GM23338 (cell line): ENCODE data around the gene AUH. TPM values are rescaled to one million over a fixed set of nuclear protein-coding genes. Genes with fewer than 3 reads are reported as not detected.

Experiments used
- ATAC-seq: fragments of 200-7000 bp; cut with Tn5 transposase; 3 replicates; pipeline ENCODE4 v1.9.1; 2020
- DNase-seq: peaks from one replicate; pipeline ENCODE4 v3.0.0-alpha.2; 2015; ENCODE audit warnings: low spot score
- H2AFZ ChIP-seq: fragments of 200-600 bp; sonication (generic); 2 replicates; pipeline ENCODE4 v1.8.0; 2016; ENCODE audit warnings: antibody characterized with exemption, mild to moderate bottlenecking, moderate library complexity
- H3F3A ChIP-seq: fragments of 200-600 bp; sonication (generic); replicated peaks from 2 replicates; pipeline ENCODE4 v1.8.0; 2017; ENCODE audit warnings: antibody characterized with exemption, mixed run types, low read depth
- H3K27ac ChIP-seq: fragments of 200-600 bp; sonication (generic); 2 replicates; pipeline ENCODE4 v1.6.1; 2016; ENCODE audit warnings: low read depth
- H3K27me3 ChIP-seq: fragments of 200-600 bp; sonication (generic); 2 replicates; pipeline ENCODE4 v1.8.0; 2016; ENCODE audit warnings: mild to moderate bottlenecking, mixed run types, moderate library complexity; ENCODE audit not compliant: insufficient read depth
- H3K36me3 ChIP-seq: fragments of 200-600 bp; sonication (generic); 2 replicates; pipeline ENCODE4 v1.8.0; 2016; ENCODE audit warnings: mild to moderate bottlenecking; ENCODE audit not compliant: insufficient read depth
- H3K4me1 ChIP-seq: fragments of 200-600 bp; sonication (generic); 2 replicates; pipeline ENCODE4 v1.8.0; 2016; ENCODE audit warnings: mild to moderate bottlenecking, moderate library complexity; ENCODE audit not compliant: insufficient read depth
- H3K4me2 ChIP-seq: fragments of 200-600 bp; sonication (generic); 2 replicates; pipeline ENCODE4 v1.7.1; 2017; ENCODE audit warnings: mixed run types
- H3K4me3 ChIP-seq: fragments of 200-600 bp; sonication (generic); 2 replicates; pipeline ENCODE4 v1.6.1; 2016; ENCODE audit warnings: mixed run types
- H3K79me2 ChIP-seq: fragments of 200-600 bp; sonication (generic); replicated peaks from 2 replicates; pipeline ENCODE4 v1.8.0; 2017; ENCODE audit warnings: mild to moderate bottlenecking; ENCODE audit not compliant: insufficient read depth
- H3K9me2 ChIP-seq: fragments of 200-600 bp; sonication (generic); 2 replicates; pipeline ENCODE4 v1.8.0; 2017; ENCODE audit not compliant: insufficient read depth
- H4K20me1 ChIP-seq: fragments of 200-600 bp; sonication (generic); replicated peaks from 2 replicates; pipeline ENCODE4 v1.8.0; 2017; ENCODE audit warnings: mild to moderate bottlenecking; ENCODE audit not compliant: insufficient read depth
- H3K27ac Mint-ChIP-seq: 2 replicates; pipeline ENCODE4 v1.8.0; 2020; ENCODE audit warnings: inconsistent platforms, mild to moderate bottlenecking, moderate library complexity, mixed read lengths
- H3K27me3 Mint-ChIP-seq: 3 replicates; pipeline ENCODE4 v1.8.0; 2022; ENCODE audit warnings: low read depth, mild to moderate bottlenecking, moderate library complexity, mixed read lengths, inconsistent platforms; ENCODE audit not compliant: insufficient read depth, poor library complexity
- H3K36me3 Mint-ChIP-seq: 3 replicates; pipeline ENCODE4 v1.8.0; 2021; ENCODE audit warnings: low read depth, mild to moderate bottlenecking, inconsistent platforms, moderate library complexity, mixed read lengths
- H3K4me1 Mint-ChIP-seq: 3 replicates; pipeline ENCODE4 v1.8.0; 2020; ENCODE audit warnings: mild to moderate bottlenecking, inconsistent platforms, mixed read lengths
- H3K4me3 Mint-ChIP-seq: 3 replicates; pipeline ENCODE4 v1.8.0; 2021; ENCODE audit warnings: moderate library complexity, mild to moderate bottlenecking, inconsistent platforms, mixed read lengths
- H3K9me3 Mint-ChIP-seq: 3 replicates; pipeline ENCODE4 v1.8.0; 2020; ENCODE audit warnings: moderate library complexity, mild to moderate bottlenecking, inconsistent platforms, mixed read lengths
- CREB1 ChIP-seq: fragments of 250-450 bp; sonication (Bioruptor Pico); IDR thresholded peaks from 2 replicates; pipeline ENCODE4 v1.5.0; 2020; ENCODE audit warnings: low read depth, mild to moderate bottlenecking, moderate library complexity
- EZH2 ChIP-seq: fragments of 200-600 bp; sonication (generic); IDR thresholded peaks from one replicate; pipeline ENCODE4 v1.8.0; 2017; ENCODE audit warnings: antibody characterized with exemption, mild to moderate bottlenecking, low read depth; ENCODE audit not compliant: unreplicated experiment
- EZH2phosphoT487 ChIP-seq: fragments of 200-600 bp; sonication (generic); IDR thresholded peaks from one replicate; pipeline ENCODE4 v1.8.1; 2018; ENCODE audit warnings: antibody characterized with exemption; ENCODE audit not compliant: unreplicated experiment
- JUNB ChIP-seq: IDR thresholded peaks from one replicate; pipeline ENCODE4 v1.6.1; 2016; ENCODE audit warnings: antibody characterized with exemption; ENCODE audit not compliant: unreplicated experiment
- POLR2AphosphoS5 ChIP-seq: IDR thresholded peaks from 2 replicates; pipeline ENCODE4 v1.6.1; 2016; ENCODE audit warnings: antibody characterized with exemption, low read depth
- STAT1 ChIP-seq: IDR thresholded peaks from one replicate; pipeline ENCODE4 v1.6.1; 2016; ENCODE audit warnings: antibody characterized with exemption; ENCODE audit not compliant: unreplicated experiment
- ZNF331 ChIP-seq: fragments of 250-450 bp; sonication (Bioruptor Pico); IDR thresholded peaks from 2 replicates; pipeline ENCODE4 v1.5.0; 2020; ENCODE audit warnings: low read depth, mild to moderate bottlenecking, moderate library complexity
- polyA plus RNA-seq: library from polyadenylated mRNA; unstranded; fragments of >200 nt; fragmentation: Nextera tagmentation; extraction: Ambion mirVana; gene quantifications from 2 replicates; pipeline ENCODE4 v1.2.1, GENCODE V29; 2016
- total RNA-seq: library from RNA; depleted of rRNA; stranded (reverse); fragments of >200 nt; shearing (Covaris generic); gene quantifications from 2 replicates; pipeline ENCODE4 v1.2.3, GENCODE V29; 2014
- TF ChIP-seq, protein P1 (sequence below): IDR thresholded peaks from one replicate; pipeline ENCODE4 v1.6.1; 2018; ENCODE audit warnings: antibody characterized with exemption; ENCODE audit not compliant: unreplicated experiment
- TF ChIP-seq, protein P2 (sequence below): fragments of 250-450 bp; sonication (Bioruptor Pico); IDR thresholded peaks from 2 replicates; pipeline ENCODE4 v1.5.0; 2020; ENCODE audit warnings: mild to moderate bottlenecking, moderate library complexity

AUH gene
- total and polyA plus RNA-seq, 2 experiments from 2014 or later, result 28.8 to 34.2 TPM

DNA sequence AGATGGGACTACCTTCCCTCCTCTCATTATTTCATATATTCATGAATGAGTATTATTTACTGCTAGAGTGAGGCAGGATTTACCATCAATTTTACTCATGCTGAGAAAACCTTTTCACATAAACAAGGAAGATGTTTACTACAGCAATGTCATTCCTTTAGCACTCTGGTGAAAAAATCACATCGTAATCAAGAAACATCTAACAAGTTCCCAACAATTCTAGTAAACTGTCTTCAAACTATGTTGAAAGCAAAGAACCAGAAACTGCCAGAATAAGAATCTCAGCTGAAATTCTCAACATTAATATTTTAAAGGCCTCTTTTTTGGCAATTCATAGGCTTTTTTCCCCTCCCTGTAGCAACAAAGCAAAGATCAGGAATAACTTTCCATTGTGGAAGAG is 28.2 kb downstream of the AUH start:
- Histone ChIP-seq H3K9me2 (no peaks in the 10 kb centered on the region), H4K20me1 (peaks cover 9% of the 10 kb centered on the region; the same call in 1 of the 2 replicates), H3F3A (no peaks in the 10 kb centered on the region), H3K36me3 (no peaks in the 10 kb centered on the region; the same call in 1 of the 2 replicates), H3K79me2 (peaks cover 29% of the 10 kb centered on the region), H3K4me2 (no peak overlapping the region), H3K4me1 (no peaks in the 10 kb centered on the region), H3K27me3 (no peaks in the 10 kb centered on the region), H3K4me3 (no peak overlapping the region), H3K27ac (no peak overlapping the region), H2AFZ (no peak overlapping the region)
- peaks cover 3% of the 10 kb centered on the region for H3K27me3 Mint-ChIP-seq
- no peak overlapping the region for H3K27ac Mint-ChIP-seq
- H3K36me3 Mint-ChIP-seq, result peaks cover 41% of the 10 kb centered on the region
- H3K9me3 Mint-ChIP-seq, result peaks cover 8% of the 10 kb centered on the region
- TF ChIP-seq CREB1 (CRISPR knock-in tag) (no peak), STAT1 (no peak), EZH2 (no peak), ZNF331 (CRISPR knock-in tag) (no peak), JUNB (no peak), POLR2AphosphoS5 (no peak), EZH2phosphoT487 (no peak)
- TF ChIP-seq, protein P1, sequence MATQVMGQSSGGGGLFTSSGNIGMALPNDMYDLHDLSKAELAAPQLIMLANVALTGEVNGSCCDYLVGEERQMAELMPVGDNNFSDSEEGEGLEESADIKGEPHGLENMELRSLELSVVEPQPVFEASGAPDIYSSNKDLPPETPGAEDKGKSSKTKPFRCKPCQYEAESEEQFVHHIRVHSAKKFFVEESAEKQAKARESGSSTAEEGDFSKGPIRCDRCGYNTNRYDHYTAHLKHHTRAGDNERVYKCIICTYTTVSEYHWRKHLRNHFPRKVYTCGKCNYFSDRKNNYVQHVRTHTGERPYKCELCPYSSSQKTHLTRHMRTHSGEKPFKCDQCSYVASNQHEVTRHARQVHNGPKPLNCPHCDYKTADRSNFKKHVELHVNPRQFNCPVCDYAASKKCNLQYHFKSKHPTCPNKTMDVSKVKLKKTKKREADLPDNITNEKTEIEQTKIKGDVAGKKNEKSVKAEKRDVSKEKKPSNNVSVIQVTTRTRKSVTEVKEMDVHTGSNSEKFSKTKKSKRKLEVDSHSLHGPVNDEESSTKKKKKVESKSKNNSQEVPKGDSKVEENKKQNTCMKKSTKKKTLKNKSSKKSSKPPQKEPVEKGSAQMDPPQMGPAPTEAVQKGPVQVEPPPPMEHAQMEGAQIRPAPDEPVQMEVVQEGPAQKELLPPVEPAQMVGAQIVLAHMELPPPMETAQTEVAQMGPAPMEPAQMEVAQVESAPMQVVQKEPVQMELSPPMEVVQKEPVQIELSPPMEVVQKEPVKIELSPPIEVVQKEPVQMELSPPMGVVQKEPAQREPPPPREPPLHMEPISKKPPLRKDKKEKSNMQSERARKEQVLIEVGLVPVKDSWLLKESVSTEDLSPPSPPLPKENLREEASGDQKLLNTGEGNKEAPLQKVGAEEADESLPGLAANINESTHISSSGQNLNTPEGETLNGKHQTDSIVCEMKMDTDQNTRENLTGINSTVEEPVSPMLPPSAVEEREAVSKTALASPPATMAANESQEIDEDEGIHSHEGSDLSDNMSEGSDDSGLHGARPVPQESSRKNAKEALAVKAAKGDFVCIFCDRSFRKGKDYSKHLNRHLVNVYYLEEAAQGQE, result no peak
- TF ChIP-seq, protein P2, sequence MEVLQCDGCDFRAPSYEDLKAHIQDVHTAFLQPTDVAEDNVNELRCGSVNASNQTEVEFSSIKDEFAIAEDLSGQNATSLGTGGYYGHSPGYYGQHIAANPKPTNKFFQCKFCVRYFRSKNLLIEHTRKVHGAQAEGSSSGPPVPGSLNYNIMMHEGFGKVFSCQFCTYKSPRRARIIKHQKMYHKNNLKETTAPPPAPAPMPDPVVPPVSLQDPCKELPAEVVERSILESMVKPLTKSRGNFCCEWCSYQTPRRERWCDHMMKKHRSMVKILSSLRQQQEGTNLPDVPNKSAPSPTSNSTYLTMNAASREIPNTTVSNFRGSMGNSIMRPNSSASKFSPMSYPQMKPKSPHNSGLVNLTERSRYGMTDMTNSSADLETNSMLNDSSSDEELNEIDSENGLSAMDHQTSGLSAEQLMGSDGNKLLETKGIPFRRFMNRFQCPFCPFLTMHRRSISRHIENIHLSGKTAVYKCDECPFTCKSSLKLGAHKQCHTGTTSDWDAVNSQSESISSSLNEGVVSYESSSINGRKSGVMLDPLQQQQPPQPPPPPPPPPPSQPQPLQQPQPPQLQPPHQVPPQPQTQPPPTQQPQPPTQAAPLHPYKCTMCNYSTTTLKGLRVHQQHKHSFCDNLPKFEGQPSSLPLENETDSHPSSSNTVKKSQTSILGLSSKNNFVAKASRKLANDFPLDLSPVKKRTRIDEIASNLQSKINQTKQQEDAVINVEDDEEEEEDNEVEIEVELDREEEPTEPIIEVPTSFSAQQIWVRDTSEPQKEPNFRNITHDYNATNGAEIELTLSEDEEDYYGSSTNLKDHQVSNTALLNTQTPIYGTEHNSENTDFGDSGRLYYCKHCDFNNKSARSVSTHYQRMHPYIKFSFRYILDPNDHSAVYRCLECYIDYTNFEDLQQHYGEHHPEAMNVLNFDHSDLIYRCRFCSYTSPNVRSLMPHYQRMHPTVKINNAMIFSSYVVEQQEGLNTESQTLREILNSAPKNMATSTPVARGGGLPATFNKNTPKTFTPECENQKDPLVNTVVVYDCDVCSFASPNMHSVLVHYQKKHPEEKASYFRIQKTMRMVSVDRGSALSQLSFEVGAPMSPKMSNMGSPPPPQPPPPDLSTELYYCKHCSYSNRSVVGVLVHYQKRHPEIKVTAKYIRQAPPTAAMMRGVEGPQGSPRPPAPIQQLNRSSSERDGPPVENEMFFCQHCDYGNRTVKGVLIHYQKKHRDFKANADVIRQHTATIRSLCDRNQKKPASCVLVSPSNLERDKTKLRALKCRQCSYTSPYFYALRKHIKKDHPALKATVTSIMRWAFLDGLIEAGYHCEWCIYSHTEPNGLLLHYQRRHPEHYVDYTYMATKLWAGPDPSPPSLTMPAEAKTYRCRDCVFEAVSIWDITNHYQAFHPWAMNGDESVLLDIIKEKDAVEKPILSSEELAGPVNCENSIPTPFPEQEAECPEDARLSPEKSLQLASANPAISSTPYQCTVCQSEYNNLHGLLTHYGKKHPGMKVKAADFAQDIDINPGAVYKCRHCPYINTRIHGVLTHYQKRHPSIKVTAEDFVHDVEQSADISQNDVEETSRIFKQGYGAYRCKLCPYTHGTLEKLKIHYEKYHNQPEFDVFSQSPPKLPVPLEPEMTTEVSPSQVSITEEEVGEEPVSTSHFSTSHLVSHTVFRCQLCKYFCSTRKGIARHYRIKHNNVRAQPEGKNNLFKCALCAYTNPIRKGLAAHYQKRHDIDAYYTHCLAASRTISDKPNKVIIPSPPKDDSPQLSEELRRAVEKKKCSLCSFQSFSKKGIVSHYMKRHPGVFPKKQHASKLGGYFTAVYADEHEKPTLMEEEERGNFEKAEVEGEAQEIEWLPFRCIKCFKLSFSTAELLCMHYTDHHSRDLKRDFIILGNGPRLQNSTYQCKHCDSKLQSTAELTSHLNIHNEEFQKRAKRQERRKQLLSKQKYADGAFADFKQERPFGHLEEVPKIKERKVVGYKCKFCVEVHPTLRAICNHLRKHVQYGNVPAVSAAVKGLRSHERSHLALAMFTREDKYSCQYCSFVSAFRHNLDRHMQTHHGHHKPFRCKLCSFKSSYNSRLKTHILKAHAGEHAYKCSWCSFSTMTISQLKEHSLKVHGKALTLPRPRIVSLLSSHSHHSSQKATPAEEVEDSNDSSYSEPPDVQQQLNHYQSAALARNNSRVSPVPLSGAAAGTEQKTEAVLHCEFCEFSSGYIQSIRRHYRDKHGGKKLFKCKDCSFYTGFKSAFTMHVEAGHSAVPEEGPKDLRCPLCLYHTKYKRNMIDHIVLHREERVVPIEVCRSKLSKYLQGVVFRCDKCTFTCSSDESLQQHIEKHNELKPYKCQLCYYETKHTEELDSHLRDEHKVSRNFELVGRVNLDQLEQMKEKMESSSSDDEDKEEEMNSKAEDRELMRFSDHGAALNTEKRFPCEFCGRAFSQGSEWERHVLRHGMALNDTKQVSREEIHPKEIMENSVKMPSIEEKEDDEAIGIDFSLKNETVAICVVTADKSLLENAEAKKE (CRISPR knock-in tag), result no peak
- H3K4me1 Mint-ChIP-seq, result no peaks in the 10 kb centered on the region
- ATAC-seq, result no peak
- DNase-seq, result no peak
- H3K4me3 Mint-ChIP-seq, result no peak overlapping the region
